GM12801 (cell line): ENCODE measurements around the gene EGFL8.

Source experiments
- TF ChIP-seq, protein P1 (sequence below): IDR thresholded peaks from one replicate; pipeline ENCODE4 v1.5.1; 2011; ENCODE audit warnings: control low read depth; ENCODE audit not compliant: insufficient read length; ENCODE audit errors: extremely low read depth

Gene EGFL8

DNA sequence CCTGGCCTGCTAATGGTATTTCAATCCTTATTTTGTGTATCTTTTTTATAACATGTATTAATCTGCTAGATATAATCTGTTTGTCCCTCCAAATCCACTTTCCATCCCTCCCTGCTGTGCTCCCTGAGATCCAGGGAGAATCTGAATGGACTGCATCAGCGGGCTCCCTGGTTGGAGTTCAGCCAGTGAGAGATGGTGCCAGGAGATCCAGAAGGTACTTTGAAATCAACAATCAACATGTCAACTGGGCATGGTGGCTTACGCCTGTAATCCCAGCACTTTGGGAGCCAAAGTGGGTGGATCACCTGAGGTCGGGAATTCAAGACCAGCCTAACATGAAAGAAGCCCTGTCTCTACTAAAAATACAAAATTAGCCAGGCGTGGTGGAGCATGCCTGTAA lies 40.7 kb upstream of the EGFL8 start:
- TF ChIP-seq, protein P1, sequence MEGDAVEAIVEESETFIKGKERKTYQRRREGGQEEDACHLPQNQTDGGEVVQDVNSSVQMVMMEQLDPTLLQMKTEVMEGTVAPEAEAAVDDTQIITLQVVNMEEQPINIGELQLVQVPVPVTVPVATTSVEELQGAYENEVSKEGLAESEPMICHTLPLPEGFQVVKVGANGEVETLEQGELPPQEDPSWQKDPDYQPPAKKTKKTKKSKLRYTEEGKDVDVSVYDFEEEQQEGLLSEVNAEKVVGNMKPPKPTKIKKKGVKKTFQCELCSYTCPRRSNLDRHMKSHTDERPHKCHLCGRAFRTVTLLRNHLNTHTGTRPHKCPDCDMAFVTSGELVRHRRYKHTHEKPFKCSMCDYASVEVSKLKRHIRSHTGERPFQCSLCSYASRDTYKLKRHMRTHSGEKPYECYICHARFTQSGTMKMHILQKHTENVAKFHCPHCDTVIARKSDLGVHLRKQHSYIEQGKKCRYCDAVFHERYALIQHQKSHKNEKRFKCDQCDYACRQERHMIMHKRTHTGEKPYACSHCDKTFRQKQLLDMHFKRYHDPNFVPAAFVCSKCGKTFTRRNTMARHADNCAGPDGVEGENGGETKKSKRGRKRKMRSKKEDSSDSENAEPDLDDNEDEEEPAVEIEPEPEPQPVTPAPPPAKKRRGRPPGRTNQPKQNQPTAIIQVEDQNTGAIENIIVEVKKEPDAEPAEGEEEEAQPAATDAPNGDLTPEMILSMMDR = no peak

DNA sequence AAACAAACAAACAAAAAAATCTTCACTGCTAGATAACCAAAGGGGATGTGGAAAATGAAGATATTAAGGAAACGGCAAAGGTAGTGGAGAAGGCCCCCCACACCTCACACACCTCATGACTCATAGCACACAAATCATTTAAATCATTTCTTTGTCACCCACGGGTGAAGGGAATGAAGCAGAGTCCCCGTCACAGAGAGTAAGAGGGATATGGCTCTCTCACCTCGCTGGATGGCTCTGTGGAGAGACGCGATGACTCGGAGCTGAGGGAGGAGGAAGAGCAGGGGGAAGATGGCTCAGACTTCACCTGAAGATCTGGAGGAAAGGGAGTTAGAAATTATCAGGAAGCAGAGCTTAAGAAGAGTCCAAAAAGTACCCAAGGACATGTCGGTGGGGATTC lies 37.5 kb upstream of the EGFL8 start:
- TF ChIP-seq, protein P1 = no peak

DNA sequence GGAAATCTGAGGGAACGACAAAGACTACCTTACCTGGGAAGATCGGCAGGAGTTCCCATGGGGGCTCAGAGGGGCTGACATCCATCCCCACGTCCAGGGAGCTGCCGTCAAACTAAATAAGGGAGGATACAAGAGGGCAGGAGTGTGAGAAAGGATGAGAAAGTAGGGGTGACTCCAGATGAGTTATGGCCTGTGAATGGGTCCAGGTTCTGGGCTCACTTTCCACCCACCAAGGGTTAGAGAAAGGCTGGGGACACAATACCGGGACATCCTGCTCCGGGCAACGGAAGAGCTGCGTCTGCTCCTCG lies 37.0 kb upstream of the EGFL8 start:
- TF ChIP-seq, protein P1 = no peak

DNA sequence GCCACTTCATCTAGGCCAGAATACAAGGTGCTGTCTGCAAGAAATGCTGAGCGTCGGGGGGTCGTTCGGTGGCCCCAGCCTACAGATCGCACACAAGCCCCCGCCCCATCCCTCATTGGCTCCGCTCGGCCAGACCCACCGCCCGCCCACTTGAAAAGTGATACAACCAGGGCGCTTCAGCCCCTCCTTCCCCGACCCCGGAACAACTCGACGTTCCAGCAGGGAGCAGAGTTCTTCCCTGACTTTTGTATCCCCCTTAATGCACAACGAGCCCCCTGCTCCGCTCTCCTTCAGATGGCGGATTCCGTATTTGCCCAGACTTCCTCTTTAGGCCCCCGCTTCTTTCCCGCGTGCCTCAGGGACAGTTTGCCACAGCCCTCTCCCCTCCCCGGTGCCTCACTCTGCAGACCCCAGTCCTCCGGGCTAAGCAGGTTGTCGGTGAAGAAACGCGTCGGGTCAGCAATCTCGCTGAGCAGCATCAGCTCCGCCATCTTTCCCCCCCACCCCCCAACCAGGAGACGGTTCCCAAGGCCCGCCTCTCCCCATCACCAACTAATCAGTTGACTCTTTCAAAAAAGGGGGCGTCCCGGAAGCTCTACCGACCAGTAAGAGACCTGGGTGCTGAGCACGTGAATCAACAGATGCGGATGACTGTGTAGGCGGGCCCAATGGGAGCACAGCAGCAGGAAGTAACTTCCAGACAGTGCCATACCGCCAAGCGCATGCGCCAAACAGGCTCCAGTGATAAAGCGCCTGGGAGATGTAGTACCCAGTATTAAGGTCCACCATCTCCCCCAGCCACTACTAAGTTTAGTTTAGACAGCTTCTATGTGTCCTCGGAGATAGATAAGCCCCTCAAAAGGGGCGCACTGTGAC lies 36.4 kb upstream of the EGFL8 start, which contains the start of gene ATF6B:
Gene ATF6B, minus strand, starts transcription at position 530 of the 876 bp plus-strand sequence. Its CDS starts 39 bp downstream, at position 491.
- TF ChIP-seq, protein P1 = no peak

DNA sequence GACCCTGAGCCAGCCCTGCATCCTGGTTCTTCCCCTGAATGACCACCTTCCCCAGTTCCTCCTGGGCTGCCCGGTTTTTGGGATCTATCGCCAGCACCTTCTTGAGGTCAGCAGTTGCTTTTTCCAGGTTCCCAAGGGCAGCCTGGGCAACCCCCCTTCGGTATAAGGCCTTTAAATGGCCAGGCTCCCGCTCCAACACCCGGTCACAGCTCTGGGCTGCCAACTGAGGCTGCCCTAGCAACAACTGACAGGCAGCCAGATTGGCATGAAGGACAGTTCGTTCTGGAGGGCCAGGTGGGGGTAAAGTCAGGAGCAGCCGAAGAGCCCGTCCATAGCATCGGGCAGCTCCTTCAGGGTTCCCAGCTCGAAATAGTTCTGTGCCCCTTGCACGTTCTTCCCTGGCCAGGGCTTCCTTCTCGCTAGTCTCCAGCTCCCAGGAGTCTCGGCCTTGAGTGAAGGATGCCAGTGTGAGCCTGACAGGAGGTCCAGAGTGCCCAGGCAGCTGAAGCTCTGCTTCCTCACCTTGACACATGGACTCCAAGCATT lies 35.6 kb upstream of the EGFL8 start:
- TF ChIP-seq, protein P1 = no peak

DNA sequence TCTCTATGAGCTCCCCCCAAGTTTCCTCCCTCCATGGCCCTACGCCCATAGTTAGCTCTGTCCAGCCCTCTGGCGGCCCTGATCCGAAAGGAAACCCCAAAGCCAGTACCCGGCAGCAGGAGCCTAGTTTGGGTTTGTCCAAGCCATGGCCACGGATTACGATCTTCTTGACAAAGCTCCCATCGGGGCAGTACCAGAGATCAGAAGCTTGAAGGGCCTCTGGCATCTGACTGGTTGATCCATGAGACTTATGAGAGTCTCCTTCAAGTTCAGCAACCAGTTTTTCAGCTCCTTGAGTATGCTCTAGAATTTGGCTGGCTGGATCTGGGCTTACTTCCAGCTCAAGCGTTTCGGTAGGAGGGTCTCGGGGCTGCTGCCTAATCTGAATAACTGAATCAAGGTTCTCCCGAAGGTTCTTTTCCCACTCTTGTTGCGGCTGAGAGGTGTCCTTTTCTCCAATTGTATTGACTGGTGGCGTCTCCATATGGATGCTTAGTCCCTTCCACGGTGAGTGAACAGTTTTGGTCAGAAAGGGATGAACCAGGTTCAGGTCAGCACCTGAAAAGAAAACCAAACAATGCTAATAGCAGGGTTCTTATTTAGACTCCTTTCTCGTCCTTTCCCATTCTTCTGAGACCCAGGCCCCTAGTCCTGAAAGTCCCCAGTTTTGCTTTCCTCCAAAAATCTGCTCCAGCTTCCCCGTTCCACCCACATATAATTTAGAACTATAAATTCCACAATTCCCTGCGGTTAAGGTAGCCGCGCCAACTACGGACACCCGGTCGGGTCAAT lies 34.9 kb upstream of the EGFL8 start:
- TF ChIP-seq, protein P1 = no peak

DNA sequence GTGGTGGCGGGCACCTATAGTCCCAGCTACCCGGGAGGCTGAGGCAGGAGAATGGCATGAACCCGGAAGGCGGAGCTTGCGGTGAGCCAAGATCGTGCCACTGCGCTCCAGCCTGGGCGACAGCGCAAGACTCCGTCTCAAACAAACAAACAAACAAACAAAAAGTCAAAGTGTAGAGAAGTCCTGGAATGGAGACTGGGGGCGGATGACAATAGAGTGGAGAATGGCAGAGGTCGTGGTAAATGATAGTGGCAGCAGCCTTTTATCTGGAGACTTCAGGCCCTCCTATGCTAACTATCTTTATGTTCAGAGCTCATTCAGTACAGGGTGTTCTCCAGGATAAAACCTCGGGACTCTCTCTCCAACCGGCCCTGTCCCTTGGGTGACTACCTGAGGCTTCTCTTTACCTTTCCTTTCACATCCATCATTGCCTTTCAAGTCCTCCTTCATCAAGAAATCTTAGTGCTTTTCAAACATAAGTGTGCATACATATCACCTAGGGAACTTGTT lies 32.9 kb upstream of the EGFL8 start:
- TF ChIP-seq, protein P1 = no peak
